ENCODE results near the gene ADRA1B. TPM values are rescaled to one million over a fixed set of nuclear protein-coding genes. Genes with fewer than 3 reads are reported as not detected.

Gene ADRA1B
- total RNA-seq, 1 donor, result 0.36 TPM

DNA sequence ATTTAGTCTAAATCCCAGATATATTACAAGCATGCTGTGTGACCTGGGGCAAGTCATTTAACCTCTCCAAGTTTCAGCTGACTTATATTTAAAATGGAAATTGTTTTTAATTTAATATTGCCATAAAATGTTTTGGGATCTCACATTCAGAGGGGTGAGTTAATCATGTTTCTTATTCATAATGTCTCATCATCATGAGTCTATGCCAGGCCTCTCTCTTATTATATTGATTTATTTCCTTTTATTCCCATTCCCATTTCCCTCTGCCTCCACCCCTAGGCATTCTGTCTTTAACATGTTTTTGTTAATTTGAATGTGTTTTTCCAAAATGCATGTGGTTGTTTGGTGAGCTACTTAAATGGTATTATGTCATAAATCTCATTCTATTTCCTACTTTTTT lies 53.7 kb downstream of the ADRA1B start:
- Histone ChIP-seq H4K20me1 (ENCODE audit: insufficient read depth, low read length) (no peaks in the 10 kb centered on the region), H3K4me2 (ENCODE audit: insufficient read depth, low read length) (no peak overlapping the region), H2AFZ (ENCODE audit: low read length) (no peak overlapping the region), H3K4me3 (ENCODE audit: insufficient read depth, low read length) (no peak overlapping the region), H3K36me3 (ENCODE audit: insufficient read depth, low read length) (no peaks in the 10 kb centered on the region), H3K27me3 (ENCODE audit: insufficient read depth, low read length) (no peaks in the 10 kb centered on the region), H3K27ac (ENCODE audit: low read depth, low read length) (no peak overlapping the region), H3K9me3 (ENCODE audit: low read depth, low read length) (no peaks in the 10 kb centered on the region), H3K79me2 (ENCODE audit: insufficient read depth, low read length) (no peaks in the 10 kb centered on the region), H3K4me1 (ENCODE audit: insufficient read depth, low read length) (peaks cover 33% of the 10 kb centered on the region)
- TF ChIP-seq CTCF (IDR thresholded peaks at IDR 0.05; ENCODE audit: extremely low read depth, low read depth, low read length), result no peak
- peak; percentile 88 for DNase-seq (ENCODE audit: insufficient read length, low spot score, missing footprints)

- Histone ChIP-seq H4K20me1 (ENCODE audit: insufficient read depth, low read length) (no peaks in the 10 kb centered on the region), H3K27ac (ENCODE audit: low read depth, low read length) (no peak overlapping the region), H3K79me2 (ENCODE audit: insufficient read depth, low read length) (no peaks in the 10 kb centered on the region), H3K9me3 (ENCODE audit: low read depth, low read length) (no peaks in the 10 kb centered on the region), H2AFZ (ENCODE audit: low read length) (no peak overlapping the region), H3K4me1 (ENCODE audit: insufficient read depth, low read length) (peaks cover 39% of the 10 kb centered on the region), H3K4me2 (ENCODE audit: insufficient read depth, low read length) (peak overlapping the region; percentile 53), H3K4me3 (ENCODE audit: insufficient read depth, low read length) (no peak overlapping the region), H3K27me3 (ENCODE audit: insufficient read depth, low read length) (no peaks in the 10 kb centered on the region), H3K36me3 (ENCODE audit: insufficient read depth, low read length) (no peaks in the 10 kb centered on the region)
- DNase-seq (ENCODE audit: insufficient read length, low spot score, missing footprints), result peak; percentile 56
- TF ChIP-seq CTCF (IDR thresholded peaks at IDR 0.05; ENCODE audit: extremely low read depth, low read depth, low read length), result no peak
These were observed 54.8 kb downstream of the ADRA1B start for GRCh38 chr5:159971038-159971437.

DNA sequence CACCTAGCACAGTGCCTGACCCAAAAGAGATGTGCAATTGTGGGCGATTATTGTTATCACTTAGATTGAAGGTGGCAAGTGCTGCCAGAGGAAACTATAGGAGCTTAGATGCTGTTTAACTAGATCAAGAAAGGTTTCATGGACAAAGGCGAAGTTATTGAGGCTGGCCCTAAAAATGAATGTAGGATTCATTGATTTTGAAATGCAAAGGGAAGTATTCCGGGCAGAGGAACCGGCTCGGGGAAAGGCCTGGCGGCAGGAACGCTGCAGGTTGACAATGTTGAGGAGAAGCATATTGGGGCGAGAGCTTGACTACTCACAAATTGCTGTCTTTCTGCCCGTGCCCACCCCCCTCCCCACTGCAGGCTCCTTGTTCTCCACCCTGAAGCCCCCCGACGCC lies 55.2 kb downstream of the ADRA1B start:
- peaks cover 41% of the 10 kb centered on the region for H3K4me1 ChIP-seq (ENCODE audit: insufficient read depth, low read length)
- DNase-seq (ENCODE audit: insufficient read length, low spot score, missing footprints), result peak; percentile 19
- H3K27ac ChIP-seq (ENCODE audit: low read depth, low read length), result no peak overlapping the region
- H4K20me1 ChIP-seq (ENCODE audit: insufficient read depth, low read length), result no peaks in the 10 kb centered on the region
- TF ChIP-seq CTCF (IDR thresholded peaks at IDR 0.05; ENCODE audit: extremely low read depth, low read depth, low read length), result no peak
- no peaks in the 10 kb centered on the region for H3K27me3 ChIP-seq (ENCODE audit: insufficient read depth, low read length)
- H3K36me3 ChIP-seq (ENCODE audit: insufficient read depth, low read length), result no peaks in the 10 kb centered on the region
- no peaks in the 10 kb centered on the region for H3K79me2 ChIP-seq (ENCODE audit: insufficient read depth, low read length)
- no peaks in the 10 kb centered on the region for H3K9me3 ChIP-seq (ENCODE audit: low read depth, low read length)
- H3K4me3 ChIP-seq (ENCODE audit: insufficient read depth, low read length), result peak overlapping the region; percentile 58
- peak overlapping the region; percentile 53 for H3K4me2 ChIP-seq (ENCODE audit: insufficient read depth, low read length)
- peak overlapping the region; percentile 64 for H2AFZ ChIP-seq (ENCODE audit: low read length)

GRCh38 chr5:159971931-159972461 lies 55.7 kb downstream of the ADRA1B start:
- Histone ChIP-seq H3K27me3 (ENCODE audit: insufficient read depth, low read length) (no peaks in the 10 kb centered on the region), H3K9me3 (ENCODE audit: low read depth, low read length) (no peaks in the 10 kb centered on the region), H4K20me1 (ENCODE audit: insufficient read depth, low read length) (no peaks in the 10 kb centered on the region), H2AFZ (ENCODE audit: low read length) (peak overlapping the region; percentile 64), H3K4me3 (ENCODE audit: insufficient read depth, low read length) (peak overlapping the region; percentile 58), H3K4me2 (ENCODE audit: insufficient read depth, low read length) (peak overlapping the region; percentile 53), H3K79me2 (ENCODE audit: insufficient read depth, low read length) (no peaks in the 10 kb centered on the region), H3K27ac (ENCODE audit: low read depth, low read length) (no peak overlapping the region), H3K4me1 (ENCODE audit: insufficient read depth, low read length) (peaks cover 41% of the 10 kb centered on the region), H3K36me3 (ENCODE audit: insufficient read depth, low read length) (no peaks in the 10 kb centered on the region)
- peak; percentile 75 for DNase-seq (ENCODE audit: insufficient read length, low spot score, missing footprints)
- no peak for TF ChIP-seq CTCF (IDR thresholded peaks at IDR 0.05; ENCODE audit: extremely low read depth, low read depth, low read length)

Measured in osteoblast (primary cell).